H1 (cell line): Measurements from ENCODE around the gene MYH7. TPM values are rescaled to one million over a fixed set of nuclear protein-coding genes. Genes with fewer than 3 reads are reported as not detected.
A peak's percentile ranks its signal among the peaks of the same experiment; 100 is the strongest.

ENCODE experiments used
- CTCF ChIA-PET: fragments of 300-600 bp; sonication (Branson Sonifier 250); formaldehyde crosslinking; loops from one replicate; lab custom pipeline; 2021; ENCODE audit not compliant: partially characterized antibody; lab: Charles Lee
- POLR2A ChIA-PET: fragments of 300-600 bp; sonication (Branson Sonifier 250); formaldehyde crosslinking; loops from one replicate; lab custom pipeline; 2021; ENCODE audit warnings: inconsistent platforms; ENCODE audit not compliant: partially characterized antibody; lab: Charles Lee
- DNase-seq, 2 experiments: peaks; one replicate each; pipeline versions ENCODE4 v3.0.0 to v3.0.0-alpha.2; 2010 to 2022; ENCODE audit warnings: low spot score in 2 of 2, low read depth in 1 of 2, mixed read lengths in 1 of 2
- FAIRE-seq: peaks from 2 replicates; lab custom pipeline; 2011; peaks lifted over from hg19 to GRCh38; lab: Jason Lieb, UNC
- H2AFZ ChIP-seq: 2 replicates; pipeline ENCODE4 v1.8.1; 2012; ENCODE audit warnings: low read length, inconsistent platforms
- H2AK5ac ChIP-seq: 2 replicates; pipeline ENCODE4 v1.6.1; 2013; ENCODE audit warnings: low read depth, low read length
- H2BK120ac ChIP-seq: replicated peaks from 2 replicates; pipeline ENCODE3; 2013; ENCODE audit warnings: low read depth, low read length, inconsistent platforms
- H2BK12ac ChIP-seq: 2 replicates; pipeline ENCODE4 v1.6.1; 2013; ENCODE audit warnings: low read depth, low read length
- H2BK15ac ChIP-seq: 2 replicates; pipeline ENCODE4 v1.6.1; 2013; ENCODE audit warnings: low read length
- H2BK20ac ChIP-seq: 2 replicates; pipeline ENCODE4 v1.6.1; 2013; ENCODE audit warnings: low read length
- H2BK5ac ChIP-seq: 2 replicates; pipeline ENCODE4 v1.6.1; 2013; ENCODE audit warnings: low read depth, low read length
- H3K14ac ChIP-seq: 2 replicates; pipeline ENCODE4 v1.6.1; 2013; ENCODE audit warnings: inconsistent platforms; ENCODE audit not compliant: insufficient read length
- H3K18ac ChIP-seq: 2 replicates; pipeline ENCODE4 v1.6.1; 2013; ENCODE audit warnings: low read length; ENCODE audit errors: extremely low read depth
- H3K23ac ChIP-seq: 2 replicates; pipeline ENCODE4 v1.6.1; 2013; ENCODE audit warnings: inconsistent platforms; ENCODE audit not compliant: insufficient read length
- H3K23me2 ChIP-seq: 2 replicates; pipeline ENCODE4 v1.6.1; 2013; ENCODE audit warnings: low read depth, low read length
- H3K27ac ChIP-seq: 2 replicates; pipeline ENCODE4 v1.6.1; 2011; ENCODE audit warnings: low read depth, low read length, inconsistent platforms
- H3K27me3 ChIP-seq, 4 experiments: replicated peaks in 1 of 4; 1 replicate in 1 of 4; 2 replicates in 3 of 4; pipeline versions ENCODE4 v1.6.1 to v1.8.1; 2011 to 2013; ENCODE audit warnings: low read length in 3 of 4, mild to moderate bottlenecking in 3 of 4, inconsistent platforms in 2 of 4, mixed read lengths in 2 of 4, moderate library complexity in 1 of 4; ENCODE audit not compliant: control insufficient read depth in 3 of 4, insufficient read depth in 3 of 4; ENCODE audit errors: extremely low read depth in 1 of 4
- H3K36me3 ChIP-seq, 4 experiments: 2 replicates each; pipeline versions ENCODE4 v1.6.1 to v1.8.1; 2011 to 2013; ENCODE audit warnings: mild to moderate bottlenecking in 4 of 4, low read length in 3 of 4, moderate library complexity in 2 of 4, control low read depth in 1 of 4, inconsistent platforms in 1 of 4; ENCODE audit not compliant: insufficient read depth in 4 of 4, control insufficient read depth in 2 of 4
- H3K4ac ChIP-seq: replicated peaks from 2 replicates; pipeline ENCODE3; 2013; ENCODE audit warnings: low read length, low read depth, mixed read lengths, inconsistent platforms; ENCODE audit not compliant: insufficient read length
- H3K4me1 ChIP-seq, 4 experiments: replicated peaks in 1 of 4; 1 replicate in 1 of 4; 2 replicates in 3 of 4; pipeline versions ENCODE4 v1.6.1 to v1.8.1; 2011 to 2013; ENCODE audit warnings: low read length in 3 of 4, inconsistent platforms in 2 of 4, mixed read lengths in 1 of 4; ENCODE audit not compliant: insufficient read depth in 4 of 4, control insufficient read depth in 3 of 4
- H3K4me2 ChIP-seq, 2 experiments: 2 replicates each; pipeline versions ENCODE4 v1.6.1 to v1.8.1; 2011 to 2013; ENCODE audit warnings: low read depth in 2 of 2, low read length in 2 of 2, control low read depth in 1 of 2, inconsistent platforms in 1 of 2, mild to moderate bottlenecking in 1 of 2; ENCODE audit not compliant: insufficient read depth in 1 of 2
- H3K4me3 ChIP-seq, 4 experiments: fragments of 200-600, 300-600 bp in 1 of 4; sonication (generic), shearing (Covaris generic), sonication (Bioruptor Twin) in 1 of 4; 2 replicates each; pipeline versions ENCODE4 v1.5.1 to v1.8.1; 2011 to 2016; ENCODE audit warnings: low read length in 4 of 4, low read depth in 3 of 4, control low read depth in 2 of 4, inconsistent platforms in 2 of 4, mild to moderate bottlenecking in 2 of 4, mixed read lengths in 1 of 4, moderate library complexity in 1 of 4; ENCODE audit not compliant: insufficient read depth in 2 of 4; ENCODE audit errors: extremely low read depth in 1 of 4
- H3K56ac ChIP-seq: replicated peaks from 2 replicates; pipeline ENCODE3; 2013; ENCODE audit warnings: low read depth, mild to moderate bottlenecking, mixed read lengths, low read length, inconsistent platforms; ENCODE audit not compliant: insufficient read length
- H3K79me1 ChIP-seq: 2 replicates; pipeline ENCODE4 v1.6.1; 2013; ENCODE audit warnings: low read depth, low read length, control low read depth
- H3K79me2 ChIP-seq, 2 experiments: 2 replicates each; pipeline versions ENCODE4 v1.6.1 to v1.8.1; 2012 to 2013; ENCODE audit warnings: low read length in 2 of 2, mild to moderate bottlenecking in 2 of 2, inconsistent platforms in 1 of 2; ENCODE audit not compliant: insufficient read depth in 2 of 2, control insufficient read depth in 1 of 2
- H3K9ac ChIP-seq, 4 experiments: replicated peaks in 1 of 4; 1 replicate in 1 of 4; 2 replicates in 3 of 4; pipeline versions ENCODE4 v1.6.1 to v1.8.1; 2011 to 2013; ENCODE audit warnings: low read depth in 3 of 4, low read length in 3 of 4, control low read depth in 2 of 4, mild to moderate bottlenecking in 2 of 4, moderate library complexity in 2 of 4, inconsistent platforms in 1 of 4; ENCODE audit errors: extremely low read depth in 1 of 4
- H3K9me3 ChIP-seq, 2 experiments: 2 replicates each; pipeline versions ENCODE4 v1.6.1 to v1.8.1; 2012 to 2013; ENCODE audit warnings: mild to moderate bottlenecking in 2 of 2, moderate library complexity in 2 of 2, control low read depth in 1 of 2, inconsistent platforms in 1 of 2, low read depth in 1 of 2, low read length in 1 of 2, mixed read lengths in 1 of 2; ENCODE audit not compliant: insufficient read depth in 2 of 2
- H4K20me1 ChIP-seq, 2 experiments: replicated peaks in 1 of 2; 2 replicates each; pipeline versions ENCODE3 to v1.8.1; 2011 to 2013; ENCODE audit warnings: inconsistent platforms in 2 of 2, low read length in 2 of 2, mild to moderate bottlenecking in 1 of 2; ENCODE audit not compliant: insufficient read depth in 2 of 2, control insufficient read depth in 1 of 2
- H4K5ac ChIP-seq: 2 replicates; pipeline ENCODE4 v1.6.1; 2013; ENCODE audit warnings: low read length, low read depth, mixed read lengths, inconsistent platforms; ENCODE audit not compliant: insufficient read length
- H4K8ac ChIP-seq: 2 replicates; pipeline ENCODE4 v1.8.0; 2013; ENCODE audit warnings: mild to moderate bottlenecking, moderate library complexity, low read length, inconsistent platforms; ENCODE audit not compliant: insufficient read depth; ENCODE audit errors: extremely low read depth
- H4K91ac ChIP-seq: replicated peaks from 2 replicates; pipeline ENCODE3; 2013; ENCODE audit warnings: low read length, mixed read lengths, inconsistent platforms; ENCODE audit not compliant: insufficient read length
- ATF2 ChIP-seq: IDR thresholded peaks from 2 replicates; pipeline ENCODE4 v1.6.1; 2012; ENCODE audit warnings: low read length, inconsistent platforms
- CREB1 ChIP-seq: IDR thresholded peaks from 2 replicates; pipeline ENCODE4 v1.6.1; 2012; ENCODE audit warnings: inconsistent platforms
- PHF8 ChIP-seq: fragments of 200-600 bp; sonication (generic); conservative IDR thresholded peaks from 2 replicates; pipeline ENCODE4 v1.7.1; 2012; ENCODE audit warnings: low read depth, mild to moderate bottlenecking, inconsistent platforms, low read length, moderate library complexity
- SRF ChIP-seq: IDR thresholded peaks from 2 replicates; pipeline ENCODE4 v1.6.1; 2011; ENCODE audit warnings: mild to moderate bottlenecking, low read depth, low read length, moderate library complexity
- WGBS, 2 experiments: shearing (Covaris generic) in 1 of 2; methylation state at CpG; one replicate each; pipeline versions ENCODE4 v1.1.6 to v1.1.7; 2013 to 2015; ENCODE audit warnings: low lambda C conversion rate in 2 of 2, mixed read lengths in 2 of 2, inconsistent platforms in 1 of 2, low coverage in 1 of 2, missing lambda C conversion rate in 1 of 2; ENCODE audit not compliant: insufficient replicate concordance in 2 of 2, insufficient coverage in 1 of 2, insufficient read length in 1 of 2; ENCODE audit errors: extremely low coverage in 1 of 2, missing lambda C conversion rate in 1 of 2; 5-methylcytosine and 5-hydroxymethylcytosine counted together
- polyA plus RNA-seq, 7 experiments: library from polyadenylated mRNA; depleted of rRNA in 3 of 7; stranded (reverse) in 5 of 7; unstranded in 2 of 7; fragments of >200 nt in 5 of 7; fragments of 200-250 nt in 2 of 7; gene quantifications; 1 replicate in 5 of 7; 2 replicates in 1 of 7; 4 replicates in 1 of 7; pipeline versions ENCODE4 v1.2.1 to v1.2.3, GENCODE V29; 2011 to 2013; ENCODE audit warnings: missing spikeins in 2 of 7, mixed read lengths in 2 of 7
- total RNA-seq: library from RNA; stranded (reverse); fragmentation: NEBNext Ultra II Directional; extraction: Animal tissue kit (Norgen Biotek cat#: 25700); gene quantifications from 2 replicates; pipeline ENCODE4 v1.2.1, GENCODE V29; 2021

The MYH7 gene
- total and polyA plus RNA-seq, 2 of the 8 experiments (the other 6 are each of a cell fraction or from before 2014, with no cell fraction given) = not detected

GRCh38 chr14:23468704-23469126 lies 33.3 kb upstream of the MYH7 start:
- H3K23me2 ChIP-seq = no peaks in the 10 kb centered on the region
- no peak overlapping the region for H2BK15ac ChIP-seq
- peak overlapping the region; percentile 84 for H4K5ac ChIP-seq
- no peak overlapping the region for H2BK120ac ChIP-seq
- H3K27me3 ChIP-seq = no peaks in the 10 kb centered on the region
- ChIA-PET POLR2A (interaction anchor here (0.7 to 22.8 kb wide), 5 partner anchors 14 to 186 kb away, joined by 3 to 944 read pairs (median 4); partner anchors contain the start of genes AP1G2, THTPA and ZFHX2), CTCF (interaction anchor here (0.6 to 26.8 kb wide), 16 partner anchors 12 to 455 kb away, joined by 3 to 2092 read pairs (median 4); partner anchors contain the start of genes AP1G2, THTPA and ZFHX2)
- peak overlapping the region; percentile 98 for H4K8ac ChIP-seq
- peak overlapping the region in 1 of 4 experiments; percentile 22; a peak in 1 of 7 replicates for H3K9ac ChIP-seq
- peaks cover 0 to 3% (median 0%) of the 10 kb centered on the region in 4 experiments; a peak in 1 of 7 replicates for H3K4me1 ChIP-seq
- H3K9me3 ChIP-seq = no peaks in the 10 kb centered on the region
- peak overlapping the region; percentile 76 for H3K27ac ChIP-seq
- H2BK5ac ChIP-seq = peak overlapping the region; percentile 62
- WGBS, 2 experiments = 71% methylated on average over 15 of the region's 15 CpGs; no CpG with 5 or more reads in 1 of the 2 experiments
- H3K79me2 ChIP-seq = peaks cover 0 to 16% of the 10 kb centered on the region in 2 experiments; a peak in 3 of 4 replicates
- H3K23ac ChIP-seq = no peak overlapping the region
- no peaks in the 10 kb centered on the region for H4K20me1 ChIP-seq
- H2AFZ ChIP-seq = peak overlapping the region; percentile 74
- peaks cover 2 to 14% (median 10%) of the 10 kb centered on the region in 4 experiments; a peak in 5 of 8 replicates for H3K36me3 ChIP-seq
- H3K14ac ChIP-seq = no peak overlapping the region
- DNase-seq = no peak
- H2AK5ac ChIP-seq = no peak overlapping the region
- H3K79me1 ChIP-seq = no peaks in the 10 kb centered on the region
- peak overlapping the region; percentile 35 to 65 for H3K4me2 ChIP-seq
- TF ChIP-seq CREB1 (no peak), PHF8 (peak; percentile 55; the same call in 1 of the 2 replicates), ATF2 (no peak), SRF (no peak)
- H3K18ac ChIP-seq = peak overlapping the region; percentile 91; the same call in 1 of the 2 replicates
- H4K91ac ChIP-seq = peak overlapping the region; percentile 26
- no peak overlapping the region for H2BK20ac ChIP-seq
- peak overlapping the region; percentile 36 for H3K56ac ChIP-seq
- no peak overlapping the region; the same call in 1 of the 2 replicates for H2BK12ac ChIP-seq
- no peak for FAIRE-seq
- peak overlapping the region; percentile 11 for H3K4ac ChIP-seq
- H3K4me3 ChIP-seq = peak overlapping the region in 2 of 4 experiments; percentile 21 to 89; a peak in 4 of 8 replicates
